22Rv1 (cell line): ENCODE measurements around the gene PELO.

ENCODE experiments used
- CTCF ChIP-seq: fragments of 450-650 bp; IDR thresholded peaks from 2 replicates; pipeline ENCODE4 v1.5.1; 2017; ENCODE audit warnings: mild to moderate bottlenecking
- ZFX ChIP-seq: fragments of 450-650 bp; IDR thresholded peaks from 2 replicates; pipeline ENCODE4 v1.6.1; 2017; ENCODE audit warnings: antibody characterized with exemption, borderline replicate concordance

- TF ChIP-seq CTCF (peak; percentile 53), ZFX (no peak)
Measured at GRCh38 chr5:52787600-52788504, at the start of gene PELO, which contains the start of gene ITGA1.
